GM18909 (cell line): ENCODE results near the gene NUP214.
"Not testable (repeated sequence)": the region's sequence is repeated elsewhere in the genome, so short reads cannot be mapped to it uniquely, and the experiment has no call there.

Experiments
- ATAC-seq: cut with Tn5 transposase; IDR thresholded peaks from one replicate; pipeline ENCODE4 v1.9.1; 2021; ENCODE audit warnings: mild to moderate bottlenecking; ENCODE audit not compliant: unreplicated experiment, poor library complexity

Gene NUP214

GRCh38 chr9:131149688-131150053 is 24.3 kb downstream of the NUP214 start:
- no peak for ATAC-seq

DNA sequence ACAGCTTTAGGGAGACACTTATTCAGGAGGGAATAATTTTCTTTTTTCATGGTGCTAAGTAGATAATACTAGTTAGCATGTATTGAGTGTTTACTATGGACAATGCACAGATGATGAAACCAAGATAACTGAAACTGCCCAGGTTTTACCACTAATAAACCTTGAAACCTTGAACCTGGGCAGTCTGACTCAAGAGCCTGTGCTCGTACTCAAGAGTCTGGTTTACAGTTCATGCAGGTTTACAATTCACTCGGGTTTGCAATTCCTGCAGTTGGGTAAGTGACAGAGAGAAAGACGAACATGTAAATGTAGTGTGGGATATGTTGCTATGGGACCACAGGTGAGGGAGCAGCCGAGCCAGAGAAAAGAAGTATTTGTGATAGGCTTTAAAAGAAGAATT is 28.2 kb downstream of the NUP214 start:
- no peak for ATAC-seq

- not testable (repeated sequence) for ATAC-seq
Measured at GRCh38 chr9:131158673-131159072, 33.3 kb downstream of the NUP214 start.

DNA sequence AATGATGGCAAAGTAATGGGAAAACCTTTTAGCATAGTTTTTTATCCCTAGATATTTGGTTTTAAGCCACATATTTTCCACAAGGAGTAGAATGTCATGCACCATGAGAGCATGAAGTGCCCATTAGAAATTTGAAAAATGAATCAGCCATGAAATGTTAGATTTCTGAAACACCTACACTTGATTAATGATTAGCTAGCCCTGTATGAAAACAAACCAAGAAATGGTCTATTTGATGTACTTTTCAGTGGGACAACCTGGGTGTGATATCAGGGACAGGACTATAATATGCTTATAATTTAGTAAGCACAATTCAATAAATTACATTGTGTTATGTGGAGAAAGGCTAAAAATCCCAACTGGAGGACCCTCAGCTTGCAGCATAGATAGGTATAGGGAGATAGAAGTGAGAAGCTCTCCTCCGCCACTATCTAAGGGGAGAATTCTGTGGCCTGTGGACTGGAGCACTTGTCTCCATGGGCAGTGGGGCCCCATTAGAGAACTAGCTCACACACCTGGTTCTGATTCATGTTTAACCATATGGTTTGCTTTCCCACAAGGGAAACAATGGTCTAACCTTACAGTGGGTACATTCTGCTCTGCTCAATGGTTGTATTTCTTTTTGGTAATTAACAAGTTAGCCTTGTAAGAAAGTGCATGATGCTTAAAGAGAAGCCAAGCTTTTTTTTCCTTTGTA is 35.2 kb downstream of the NUP214 start:
- ATAC-seq: no peak

GRCh38 chr9:131161585-131161984 is 36.2 kb downstream of the NUP214 start:
- ATAC-seq: no peak

DNA sequence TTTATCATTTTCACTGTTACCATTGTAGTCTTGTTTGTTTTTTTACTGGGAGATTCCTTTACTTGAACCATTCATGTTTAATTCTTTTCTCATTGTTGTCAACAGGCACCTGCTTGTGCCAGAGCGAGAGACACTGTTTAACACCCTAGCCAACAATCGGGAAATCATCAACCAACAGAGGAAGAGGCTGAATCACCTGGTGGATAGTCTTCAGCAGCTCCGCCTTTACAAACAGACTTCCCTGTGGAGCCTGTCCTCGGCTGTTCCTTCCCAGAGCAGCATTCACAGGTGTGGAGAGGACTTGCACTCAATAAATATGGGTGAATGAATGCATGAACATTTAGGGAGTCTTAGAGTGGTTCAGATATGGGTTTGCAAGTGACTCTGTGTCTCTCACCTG is 37.5 kb downstream of the NUP214 start:
- no peak for ATAC-seq

DNA sequence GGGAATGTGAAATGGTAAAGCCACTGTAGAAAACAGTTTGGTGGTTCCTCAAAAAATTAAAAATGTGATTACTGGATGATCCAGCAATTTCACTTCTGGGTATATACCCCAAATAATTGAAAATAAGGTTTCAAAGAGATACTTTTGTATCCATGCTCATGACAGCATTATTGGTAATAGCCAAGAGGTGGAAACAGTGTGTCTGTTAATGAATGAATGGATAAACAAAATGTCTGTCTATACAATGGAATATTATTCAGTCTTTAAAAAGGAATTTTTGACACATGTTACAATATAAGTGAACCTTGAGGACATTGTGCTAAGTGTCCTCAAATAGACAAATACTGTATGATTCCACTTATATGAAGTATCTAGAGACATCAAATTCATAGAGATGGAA is 40.1 kb downstream of the NUP214 start:
- no peak for ATAC-seq

GRCh38 chr9:131167146-131167692 is 41.8 kb downstream of the NUP214 start:
- ATAC-seq: no peak

DNA sequence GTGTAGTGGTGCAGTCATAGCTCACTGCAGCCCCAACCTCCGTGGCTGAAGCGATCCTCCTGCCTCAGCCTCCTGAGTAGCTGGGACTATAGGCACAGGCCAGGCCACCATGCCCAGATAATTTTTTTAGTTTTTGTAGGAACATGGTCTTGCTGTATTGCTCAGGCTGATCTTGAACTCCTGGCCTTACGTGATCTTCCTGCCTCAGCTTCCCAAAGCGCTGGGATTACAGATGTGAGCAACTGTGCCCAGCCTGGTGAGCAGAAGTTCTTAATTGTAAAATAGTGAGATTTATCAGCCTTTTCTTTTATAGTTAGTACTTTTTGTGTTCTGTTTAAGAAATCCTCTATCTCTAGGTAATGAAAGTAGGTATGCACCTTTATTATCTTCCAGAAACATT is 42.5 kb downstream of the NUP214 start:
- ATAC-seq: no peak

GRCh38 chr9:131169563-131170240 is 44.3 kb downstream of the NUP214 start:
- ATAC-seq: no peak

- ATAC-seq: no peak
Measured at GRCh38 chr9:131173995-131174394, 48.6 kb downstream of the NUP214 start.

DNA sequence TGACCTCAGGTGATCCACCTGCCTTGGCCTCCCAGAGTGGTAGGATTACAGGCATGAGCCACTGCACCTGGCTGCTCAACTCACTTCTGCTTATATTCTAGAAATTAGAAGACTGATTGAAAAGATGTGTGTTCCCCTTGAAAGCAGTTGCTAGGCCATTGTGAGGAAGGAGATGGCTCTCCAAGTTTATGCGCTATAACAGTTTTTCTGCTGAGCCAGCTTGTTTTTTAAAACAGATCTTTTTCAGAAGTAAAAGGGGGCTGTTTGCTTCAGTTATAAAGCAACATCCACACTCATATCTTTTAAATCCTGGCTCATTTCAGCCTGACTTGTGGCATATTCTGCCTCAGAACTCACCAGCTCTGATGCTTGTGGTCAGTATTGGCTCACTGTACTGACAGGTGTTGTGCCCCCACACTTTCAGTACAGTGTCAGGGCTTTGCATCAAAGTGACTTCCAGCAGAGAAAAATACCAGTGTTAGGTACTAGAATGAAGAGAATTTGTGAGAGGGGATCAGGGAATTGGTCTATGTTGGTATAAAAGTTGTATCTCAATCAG is 49.4 kb downstream of the NUP214 start:
- ATAC-seq: no peak

DNA sequence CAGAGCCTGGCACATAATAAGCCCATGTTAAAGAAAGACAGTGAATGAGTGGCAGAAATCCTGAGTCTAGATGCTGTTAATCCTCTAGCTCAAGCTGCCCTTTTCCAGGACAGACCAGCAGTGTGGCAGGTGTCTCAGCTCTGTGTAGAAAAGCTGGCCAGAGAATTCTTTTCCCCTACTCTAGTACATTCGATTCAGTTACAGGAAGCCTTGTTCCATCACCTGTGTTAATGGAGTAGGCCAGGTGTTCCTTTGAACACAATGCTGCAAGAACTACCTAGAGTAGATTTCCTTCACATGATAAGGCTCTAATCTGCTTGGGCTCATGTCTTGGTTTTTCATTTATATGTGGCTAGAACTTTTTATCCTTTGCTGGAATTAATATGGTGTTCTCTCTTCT is 52.5 kb downstream of the NUP214 start:
- no peak for ATAC-seq

DNA sequence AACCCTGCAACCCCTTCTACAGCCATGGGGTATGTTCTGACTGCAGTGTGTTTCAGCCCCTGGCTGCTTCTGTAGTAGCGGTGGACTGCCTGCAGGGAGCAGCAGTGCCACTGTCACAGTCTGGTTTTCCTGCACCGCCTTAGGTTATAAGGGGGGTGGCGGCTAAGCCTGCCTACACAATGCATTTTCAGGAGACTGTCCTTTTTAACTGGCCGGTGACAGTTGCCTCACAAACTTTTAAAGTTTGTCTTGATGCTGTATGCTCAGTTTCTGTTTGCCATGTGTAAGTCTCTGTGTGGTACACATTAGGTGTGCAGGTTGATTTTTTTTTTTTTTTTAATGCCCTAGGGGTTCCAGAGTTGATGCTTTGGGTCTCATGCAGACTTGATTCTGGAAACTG is 53.0 kb downstream of the NUP214 start:
- ATAC-seq: peak; percentile 72

GRCh38 chr9:131178926-131179325 is 53.5 kb downstream of the NUP214 start:
- no peak for ATAC-seq

GRCh38 chr9:131179561-131180219 is 54.3 kb downstream of the NUP214 start:
- no peak for ATAC-seq

- ATAC-seq: no peak
Measured at GRCh38 chr9:131180454-131180853, 55.1 kb downstream of the NUP214 start.

- no peak for ATAC-seq
Measured at GRCh38 chr9:131181091-131181681, 55.8 kb downstream of the NUP214 start.

DNA sequence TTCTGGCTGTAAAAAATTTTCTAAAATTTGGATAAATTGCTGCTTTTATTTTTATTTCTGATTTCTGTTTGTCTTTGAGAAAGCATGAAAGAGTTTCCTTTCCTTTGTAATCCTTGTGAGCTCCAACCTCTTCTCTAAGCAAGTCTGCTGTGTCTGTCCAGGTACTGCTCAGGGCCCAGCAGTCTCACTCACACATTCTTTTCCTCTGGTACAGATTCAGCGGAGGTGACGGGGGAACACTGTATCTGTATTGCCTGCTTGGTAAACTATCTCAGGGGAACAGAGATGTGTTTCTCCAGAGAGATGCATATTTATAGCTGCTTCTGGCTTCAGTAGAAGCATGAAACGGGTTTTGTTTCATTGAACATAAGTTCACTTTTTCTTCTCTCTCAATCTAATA is 60.5 kb downstream of the NUP214 start:
- no peak for ATAC-seq

DNA sequence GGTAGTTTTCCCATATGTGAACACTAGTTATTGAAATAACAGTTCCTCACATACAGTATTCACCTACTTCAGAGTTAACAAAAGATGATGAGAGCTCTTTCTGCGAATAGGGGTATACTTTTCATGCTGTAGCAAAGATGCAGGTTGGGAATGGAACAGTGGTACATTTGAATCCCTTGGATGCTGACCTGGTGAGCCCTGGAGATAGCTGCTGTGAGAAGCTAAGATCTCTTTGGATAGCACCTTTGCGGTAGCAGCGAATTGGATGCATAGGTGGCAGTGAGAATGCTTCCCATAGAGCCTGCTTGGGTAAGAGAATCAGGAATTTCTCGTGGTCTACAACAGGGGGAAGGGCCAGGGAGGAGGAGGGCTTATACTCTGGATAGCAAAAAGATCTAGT is 61.2 kb downstream of the NUP214 start:
- no peak for ATAC-seq

GRCh38 chr9:131187957-131188356 is 62.6 kb downstream of the NUP214 start:
- ATAC-seq: no peak
